Chondrocyte (in vitro differentiated cells): ENCODE measurements around the gene ILKAP. TPM values are rescaled to one million over a fixed set of nuclear protein-coding genes. Genes with fewer than 3 reads are reported as not detected.
A peak's percentile ranks its signal among the peaks of the same experiment; 100 is the strongest.

Source experiments
- DNase-seq: peaks from one replicate; pipeline ENCODE4 v3.0.0; 2021; ENCODE audit warnings: mixed read lengths, low spot score
- H3K27ac Mint-ChIP-seq: one replicate; pipeline ENCODE4 v1.8.0; 2021; ENCODE audit warnings: mild to moderate bottlenecking, moderate library complexity, mixed read lengths; ENCODE audit not compliant: unreplicated experiment
- H3K27me3 Mint-ChIP-seq: 2 replicates; pipeline ENCODE4 v1.8.0; 2021; ENCODE audit warnings: low read depth, mixed read lengths
- H3K36me3 Mint-ChIP-seq: 2 replicates; pipeline ENCODE4 v1.8.0; 2021; ENCODE audit warnings: low read depth, mixed read lengths
- H3K4me1 Mint-ChIP-seq: 2 replicates; pipeline ENCODE4 v1.8.0; 2021; ENCODE audit warnings: low read depth, mild to moderate bottlenecking, mixed read lengths
- H3K4me3 Mint-ChIP-seq: one replicate; pipeline ENCODE4 v1.8.0; 2021; ENCODE audit warnings: mild to moderate bottlenecking, moderate library complexity, mixed read lengths; ENCODE audit not compliant: unreplicated experiment
- H3K9me3 Mint-ChIP-seq: 2 replicates; pipeline ENCODE4 v1.8.0; 2021; ENCODE audit warnings: low read depth, mixed read lengths
- total RNA-seq: library from RNA; stranded (reverse); gene quantifications from 3 replicates; pipeline ENCODE4 v1.2.1, GENCODE V29; 2021
- TF ChIP-seq, protein P1 (sequence below): fragments of 200-600 bp; sonication (generic); IDR thresholded peaks from 2 replicates; pipeline ENCODE4 v1.5.0; 2021; ENCODE audit warnings: antibody characterized with exemption, mild to moderate bottlenecking, moderate library complexity

Gene ILKAP
- total RNA-seq, 1 donor from 2014 or later, result 24.9 TPM

DNA sequence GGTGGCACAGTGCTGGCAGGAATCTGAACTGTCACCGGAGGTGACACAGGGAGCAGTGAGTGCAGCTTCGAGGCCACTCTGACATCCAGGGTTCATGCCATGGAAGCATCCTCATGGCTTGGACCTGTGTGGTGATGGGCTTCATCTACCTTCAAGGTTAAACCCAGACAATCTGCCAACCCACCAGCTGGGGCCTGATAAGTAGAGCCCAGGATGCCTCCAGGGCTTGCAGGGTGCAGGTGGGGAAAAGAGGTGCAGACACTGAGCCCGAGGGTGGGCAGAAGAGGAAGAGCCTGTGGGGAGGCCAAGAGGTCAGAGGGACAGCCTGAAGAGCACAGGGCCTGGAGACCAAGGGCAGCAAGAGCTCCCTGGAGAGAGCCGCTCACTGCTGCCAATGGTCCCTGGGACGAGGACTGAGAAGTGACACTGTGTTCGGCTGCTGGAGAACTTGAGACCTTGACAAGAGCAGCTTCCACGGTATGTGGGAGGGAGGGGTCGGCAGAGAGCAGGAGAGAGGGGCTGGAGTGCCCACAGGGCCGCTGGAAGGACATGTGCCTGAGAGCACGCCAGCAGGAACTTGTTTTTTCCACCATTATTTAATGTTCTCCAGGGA lies 44.5 kb upstream of the ILKAP start:
- Mint-ChIP-seq H3K27me3 (no peaks in the 10 kb centered on the region), H3K9me3 (no peaks in the 10 kb centered on the region), H3K27ac (no peak overlapping the region), H3K4me1 (no peaks in the 10 kb centered on the region), H3K36me3 (peaks cover 8% of the 10 kb centered on the region), H3K4me3 (no peak overlapping the region)
- TF ChIP-seq, protein P1, sequence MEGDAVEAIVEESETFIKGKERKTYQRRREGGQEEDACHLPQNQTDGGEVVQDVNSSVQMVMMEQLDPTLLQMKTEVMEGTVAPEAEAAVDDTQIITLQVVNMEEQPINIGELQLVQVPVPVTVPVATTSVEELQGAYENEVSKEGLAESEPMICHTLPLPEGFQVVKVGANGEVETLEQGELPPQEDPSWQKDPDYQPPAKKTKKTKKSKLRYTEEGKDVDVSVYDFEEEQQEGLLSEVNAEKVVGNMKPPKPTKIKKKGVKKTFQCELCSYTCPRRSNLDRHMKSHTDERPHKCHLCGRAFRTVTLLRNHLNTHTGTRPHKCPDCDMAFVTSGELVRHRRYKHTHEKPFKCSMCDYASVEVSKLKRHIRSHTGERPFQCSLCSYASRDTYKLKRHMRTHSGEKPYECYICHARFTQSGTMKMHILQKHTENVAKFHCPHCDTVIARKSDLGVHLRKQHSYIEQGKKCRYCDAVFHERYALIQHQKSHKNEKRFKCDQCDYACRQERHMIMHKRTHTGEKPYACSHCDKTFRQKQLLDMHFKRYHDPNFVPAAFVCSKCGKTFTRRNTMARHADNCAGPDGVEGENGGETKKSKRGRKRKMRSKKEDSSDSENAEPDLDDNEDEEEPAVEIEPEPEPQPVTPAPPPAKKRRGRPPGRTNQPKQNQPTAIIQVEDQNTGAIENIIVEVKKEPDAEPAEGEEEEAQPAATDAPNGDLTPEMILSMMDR, result no peak
- DNase-seq, result peak; percentile 64

DNA sequence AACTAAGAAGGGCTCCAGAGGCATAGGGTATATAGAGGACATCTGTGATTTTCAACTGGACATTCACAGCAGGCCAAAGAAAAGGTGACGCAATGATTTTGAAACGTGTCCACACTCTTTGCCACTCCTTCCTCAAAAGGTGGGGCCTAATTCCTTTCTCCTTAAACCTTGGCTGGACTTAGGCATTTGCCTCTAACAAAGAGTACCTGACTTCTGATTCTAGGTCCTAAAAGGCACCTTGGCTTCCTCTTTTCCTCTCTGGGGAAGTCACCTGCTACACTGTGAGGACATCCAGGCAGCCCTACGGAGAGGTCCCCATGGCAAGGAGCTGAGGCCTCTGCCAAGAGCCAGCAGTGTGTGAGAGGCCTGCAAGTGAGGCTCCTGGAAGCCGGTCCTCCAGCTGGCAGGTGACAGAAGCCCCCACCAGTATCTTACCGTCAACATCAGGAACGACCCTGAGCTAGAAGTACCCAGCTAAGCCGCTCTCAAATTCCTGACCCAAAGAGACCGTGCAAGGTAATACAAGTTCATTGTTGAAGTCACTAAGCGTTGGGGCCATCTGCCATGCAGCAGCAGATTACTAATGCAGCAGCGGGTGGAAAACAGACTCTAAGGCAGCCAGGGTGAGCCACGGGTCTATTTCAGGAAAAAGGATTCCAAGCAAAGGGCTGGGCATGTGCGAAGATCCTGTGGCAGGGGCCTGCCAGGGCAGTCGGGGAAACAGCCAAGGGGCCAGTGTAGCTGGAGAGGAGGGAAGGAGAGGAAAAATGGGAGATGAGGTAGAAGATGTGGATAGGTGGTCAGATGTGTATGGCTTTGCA lies 43.7 kb upstream of the ILKAP start:
- TF ChIP-seq, protein P1, result no peak
- DNase-seq, result peak; percentile 38
- Mint-ChIP-seq H3K27me3 (no peaks in the 10 kb centered on the region), H3K4me3 (no peak overlapping the region), H3K27ac (no peak overlapping the region), H3K4me1 (peaks cover 7% of the 10 kb centered on the region), H3K36me3 (peaks cover 8% of the 10 kb centered on the region), H3K9me3 (no peaks in the 10 kb centered on the region)

DNA sequence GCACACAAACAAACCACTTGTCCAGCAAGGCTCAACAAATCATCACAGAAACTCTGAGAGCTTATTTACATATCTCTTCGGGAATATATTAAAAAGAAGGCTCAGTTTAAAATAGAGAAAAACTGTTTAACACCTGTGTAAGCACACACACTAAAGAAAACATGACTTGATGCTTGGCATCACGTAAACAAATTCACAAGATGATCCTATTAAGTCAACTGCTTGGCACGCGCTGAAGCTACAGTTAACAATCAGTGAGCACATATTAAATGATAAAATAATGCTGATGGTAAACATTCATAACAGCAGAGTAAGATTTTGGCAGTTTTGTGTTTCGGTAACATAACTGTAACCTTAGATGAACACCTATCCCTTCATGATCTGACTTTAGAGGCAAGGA lies 40.7 kb upstream of the ILKAP start:
- H3K27me3 Mint-ChIP-seq, result no peaks in the 10 kb centered on the region
- TF ChIP-seq, protein P1, result no peak
- peaks cover 8% of the 10 kb centered on the region for H3K36me3 Mint-ChIP-seq
- H3K4me1 Mint-ChIP-seq, result peaks cover 17% of the 10 kb centered on the region
- no peaks in the 10 kb centered on the region for H3K9me3 Mint-ChIP-seq
- DNase-seq, result no peak
- no peak overlapping the region for H3K27ac Mint-ChIP-seq
- no peak overlapping the region for H3K4me3 Mint-ChIP-seq

DNA sequence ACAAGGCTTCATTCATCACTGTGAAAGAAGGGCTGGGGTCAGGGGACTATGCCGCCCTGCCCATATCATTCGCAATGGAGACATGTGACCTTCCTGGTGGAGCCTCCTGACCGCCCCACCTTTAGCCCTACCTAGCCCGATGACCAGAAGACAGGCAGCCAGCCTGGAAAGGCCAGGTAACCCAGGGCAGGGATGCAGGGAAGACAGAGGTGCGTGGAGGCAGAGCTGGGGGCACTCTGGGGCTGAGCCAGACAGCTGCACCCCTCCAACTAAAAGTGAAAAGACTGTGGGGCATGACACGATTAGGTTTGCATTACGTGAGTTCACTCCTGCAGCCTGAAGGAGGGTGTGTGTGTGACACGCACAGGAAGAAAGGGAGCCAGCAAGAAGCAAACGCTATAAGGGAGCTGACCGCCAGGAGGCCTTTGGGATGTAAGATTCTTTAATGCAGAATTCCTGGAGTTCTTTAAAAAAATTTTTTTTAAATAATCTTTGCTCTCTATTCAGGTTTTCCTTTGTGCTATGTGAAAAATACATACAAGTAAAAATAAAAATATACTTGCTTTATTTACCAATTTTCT lies 40.1 kb upstream of the ILKAP start:
- H3K9me3 Mint-ChIP-seq, result no peaks in the 10 kb centered on the region
- TF ChIP-seq, protein P1, result peak; percentile 55
- peaks cover 8% of the 10 kb centered on the region for H3K36me3 Mint-ChIP-seq
- H3K4me3 Mint-ChIP-seq, result no peak overlapping the region
- H3K4me1 Mint-ChIP-seq, result peaks cover 17% of the 10 kb centered on the region
- no peak overlapping the region for H3K27ac Mint-ChIP-seq
- DNase-seq, result no peak
- H3K27me3 Mint-ChIP-seq, result no peaks in the 10 kb centered on the region

DNA sequence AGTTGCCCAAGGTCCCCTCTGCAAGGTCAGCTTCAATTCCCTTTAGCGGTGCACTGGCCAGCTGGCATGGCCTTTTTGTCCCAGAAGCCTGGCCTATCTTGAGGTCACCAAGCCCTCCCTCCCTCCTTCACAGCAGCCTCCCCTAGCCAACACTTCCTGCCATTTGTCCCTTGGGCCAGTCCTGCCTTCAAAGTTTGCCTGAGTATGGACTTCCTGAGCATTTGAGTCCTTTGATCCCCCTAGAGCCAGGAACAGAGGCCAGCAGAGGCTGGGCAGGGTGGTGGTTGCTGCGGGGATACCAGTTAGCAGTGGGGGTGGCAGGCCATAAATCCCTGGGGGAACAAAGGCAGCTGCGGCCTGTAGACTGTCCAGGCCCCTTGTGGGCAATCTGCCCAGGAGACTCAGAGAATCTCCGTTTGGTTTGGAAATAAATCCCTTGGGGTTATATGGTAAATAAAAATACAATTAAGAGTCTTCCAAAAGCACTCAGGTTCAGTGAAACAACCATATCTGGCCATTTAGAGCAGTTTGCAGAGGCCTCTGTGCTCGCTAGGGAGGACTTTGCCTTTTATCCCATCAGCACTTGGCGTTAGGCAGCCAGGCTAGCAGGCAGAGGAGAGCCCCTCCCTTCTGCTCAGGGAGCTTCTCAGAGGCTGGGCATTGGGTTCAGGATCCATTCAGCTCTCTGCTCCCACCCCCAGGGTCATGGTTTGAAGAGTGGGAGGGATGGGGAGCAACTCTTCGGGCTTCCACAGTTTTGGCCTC lies 39.4 kb upstream of the ILKAP start:
- Mint-ChIP-seq H3K27me3 (no peaks in the 10 kb centered on the region), H3K9me3 (no peaks in the 10 kb centered on the region), H3K27ac (no peak overlapping the region), H3K36me3 (peaks cover 8% of the 10 kb centered on the region), H3K4me1 (peaks cover 17% of the 10 kb centered on the region), H3K4me3 (no peak overlapping the region)
- DNase-seq, result peak; percentile 51
- TF ChIP-seq, protein P1, result no peak
